Ascending aorta (tissue), 2 donors: Measurements from ENCODE around the gene TLN1. TPM values are rescaled to one million over a fixed set of nuclear protein-coding genes. Genes with fewer than 3 reads are reported as not detected.

Experiments
- DNase-seq, 2 donors: peaks; one replicate each; pipeline ENCODE4 v3.0.0-alpha.2; 2019; ENCODE audit warnings: low spot score in 2 of 2
- H3K27ac ChIP-seq, 2 donors: fragments of 200-600 bp; sonication (generic); one replicate each; pipeline ENCODE4 v1.5.1; 2016 to 2017; ENCODE audit warnings: mild to moderate bottlenecking in 1 of 2
- H3K27me3 ChIP-seq: fragments of 200-600 bp; sonication (generic); one replicate; pipeline ENCODE4 v1.5.1; 2017
- H3K36me3 ChIP-seq, 2 donors: fragments of 200-600 bp; sonication (generic); one replicate each; pipeline ENCODE4 v1.5.1; 2016
- H3K4me1 ChIP-seq, 2 donors: fragments of 200-600 bp; sonication (generic); one replicate each; pipeline ENCODE4 v1.5.1; 2016 to 2017; ENCODE audit warnings: mild to moderate bottlenecking in 1 of 2
- H3K4me3 ChIP-seq, 2 donors: fragments of 200-600 bp; sonication (generic); one replicate each; pipeline ENCODE4 v1.5.1; 2016 to 2017; ENCODE audit warnings: mild to moderate bottlenecking in 1 of 2
- H3K9me3 ChIP-seq, 2 donors: fragments of 200-600 bp; sonication (generic); one replicate each; pipeline ENCODE4 v1.5.1; 2016
- intact Hi-C: fragments of 100-400 bp; cut with DNase I; formaldehyde crosslinking; loops from one replicate; pipeline ENCODE4 v1.15.1; 2023
- total RNA-seq: library from RNA; depleted of rRNA; stranded (reverse); fragments of >200 nt; gene quantifications from one replicate; pipeline ENCODE4 v1.1.0, GENCODE V29; 2016
- TF ChIP-seq, protein P1 (sequence below), 3 experiments: fragments of 200-600 bp in 2 of 3; fragments of 450-650 bp in 1 of 3; sonication (generic) in 2 of 3; IDR thresholded peaks; one replicate each; pipeline ENCODE4 v1.5.1; 2016 to 2019; ENCODE audit warnings: antibody characterized with exemption in 3 of 3, mild to moderate bottlenecking in 1 of 3, moderate library complexity in 1 of 3

TLN1 gene
- total RNA-seq, 1 donor from 2014 or later: 735 TPM

DNA sequence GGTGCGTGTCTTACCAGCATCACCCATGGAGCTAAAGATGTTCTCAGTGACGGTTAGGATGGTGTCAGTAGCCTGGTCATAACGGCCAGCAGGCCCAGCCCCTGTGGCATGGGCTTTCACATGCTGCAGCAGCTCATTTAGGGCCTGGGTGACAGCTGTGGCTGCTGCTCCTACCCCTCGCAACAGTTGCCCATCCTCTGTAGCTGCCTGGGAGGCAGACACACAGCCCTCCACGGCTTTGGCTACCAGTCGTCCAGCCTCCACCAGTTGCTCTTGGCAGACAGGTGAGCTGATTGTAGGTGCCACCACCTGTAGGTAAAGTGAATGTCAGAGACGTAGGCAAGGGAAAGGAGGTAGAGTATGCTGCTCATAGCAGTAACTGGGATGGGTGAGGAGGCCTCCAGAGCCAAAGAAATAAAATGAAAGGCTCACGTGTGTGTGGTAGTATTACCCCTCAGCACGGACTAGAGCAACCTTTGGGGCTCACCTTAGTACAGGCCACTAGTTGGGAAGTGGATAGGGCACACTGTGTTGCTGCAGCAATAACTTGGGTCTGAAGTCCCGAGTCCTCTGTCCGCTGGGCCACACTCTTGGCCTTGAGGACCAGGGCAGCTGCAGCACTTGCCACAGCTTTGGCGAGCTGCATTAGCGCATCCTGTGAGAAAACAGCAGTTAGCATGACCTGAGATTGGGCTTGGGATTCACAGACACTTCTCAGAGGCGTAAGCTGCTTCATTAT lies 14.7 kb downstream of the TLN1 start:
- Histone ChIP-seq H3K9me3 (no peaks in the 10 kb centered on the region), H3K27ac (peak overlapping the region; percentile 51 to 74), H3K36me3 (peaks cover 100% of the 10 kb centered on the region in 2 donors), H3K4me1 (peaks cover 0 to 3% of the 10 kb centered on the region in 2 donors), H3K4me3 (no peak overlapping the region), H3K27me3 (no peaks in the 10 kb centered on the region)
- TF ChIP-seq, protein P1, sequence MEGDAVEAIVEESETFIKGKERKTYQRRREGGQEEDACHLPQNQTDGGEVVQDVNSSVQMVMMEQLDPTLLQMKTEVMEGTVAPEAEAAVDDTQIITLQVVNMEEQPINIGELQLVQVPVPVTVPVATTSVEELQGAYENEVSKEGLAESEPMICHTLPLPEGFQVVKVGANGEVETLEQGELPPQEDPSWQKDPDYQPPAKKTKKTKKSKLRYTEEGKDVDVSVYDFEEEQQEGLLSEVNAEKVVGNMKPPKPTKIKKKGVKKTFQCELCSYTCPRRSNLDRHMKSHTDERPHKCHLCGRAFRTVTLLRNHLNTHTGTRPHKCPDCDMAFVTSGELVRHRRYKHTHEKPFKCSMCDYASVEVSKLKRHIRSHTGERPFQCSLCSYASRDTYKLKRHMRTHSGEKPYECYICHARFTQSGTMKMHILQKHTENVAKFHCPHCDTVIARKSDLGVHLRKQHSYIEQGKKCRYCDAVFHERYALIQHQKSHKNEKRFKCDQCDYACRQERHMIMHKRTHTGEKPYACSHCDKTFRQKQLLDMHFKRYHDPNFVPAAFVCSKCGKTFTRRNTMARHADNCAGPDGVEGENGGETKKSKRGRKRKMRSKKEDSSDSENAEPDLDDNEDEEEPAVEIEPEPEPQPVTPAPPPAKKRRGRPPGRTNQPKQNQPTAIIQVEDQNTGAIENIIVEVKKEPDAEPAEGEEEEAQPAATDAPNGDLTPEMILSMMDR (IDR thresholded peaks at IDR 0.05): no peak
- intact Hi-C loops: no loop called here
- DNase-seq: no peak

DNA sequence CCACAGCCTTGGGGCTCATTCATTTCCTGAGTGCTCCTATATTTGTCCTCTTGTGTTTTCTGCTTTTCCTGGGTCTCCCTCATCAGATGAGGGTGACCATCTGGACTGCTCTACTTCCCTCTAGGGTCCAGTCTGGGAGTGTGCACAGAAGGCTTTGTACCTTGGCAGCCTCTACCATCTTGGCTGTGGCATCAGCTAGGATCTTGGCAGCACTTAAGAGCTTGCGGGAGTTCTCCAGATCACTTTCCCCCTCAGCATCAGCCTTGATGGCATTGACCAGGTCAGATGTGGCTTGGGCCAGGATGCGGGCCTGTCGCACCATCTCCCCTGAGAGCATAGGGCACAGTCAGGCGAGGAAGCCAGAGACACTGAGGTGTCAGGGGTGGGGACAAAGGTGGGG lies 15.8 kb downstream of the TLN1 start:
- TF ChIP-seq, protein P1 (IDR thresholded peaks at IDR 0.05): peak; percentile 13 to 52 (median 39)
- Histone ChIP-seq H3K4me3 (no peak overlapping the region), H3K27ac (peak overlapping the region; percentile 51 to 74), H3K36me3 (peaks cover 100% of the 10 kb centered on the region in 2 donors), H3K4me1 (peaks cover 0 to 3% of the 10 kb centered on the region in 2 donors), H3K27me3 (no peaks in the 10 kb centered on the region), H3K9me3 (no peaks in the 10 kb centered on the region)
- DNase-seq: no peak
- intact Hi-C loops: no loop called here

DNA sequence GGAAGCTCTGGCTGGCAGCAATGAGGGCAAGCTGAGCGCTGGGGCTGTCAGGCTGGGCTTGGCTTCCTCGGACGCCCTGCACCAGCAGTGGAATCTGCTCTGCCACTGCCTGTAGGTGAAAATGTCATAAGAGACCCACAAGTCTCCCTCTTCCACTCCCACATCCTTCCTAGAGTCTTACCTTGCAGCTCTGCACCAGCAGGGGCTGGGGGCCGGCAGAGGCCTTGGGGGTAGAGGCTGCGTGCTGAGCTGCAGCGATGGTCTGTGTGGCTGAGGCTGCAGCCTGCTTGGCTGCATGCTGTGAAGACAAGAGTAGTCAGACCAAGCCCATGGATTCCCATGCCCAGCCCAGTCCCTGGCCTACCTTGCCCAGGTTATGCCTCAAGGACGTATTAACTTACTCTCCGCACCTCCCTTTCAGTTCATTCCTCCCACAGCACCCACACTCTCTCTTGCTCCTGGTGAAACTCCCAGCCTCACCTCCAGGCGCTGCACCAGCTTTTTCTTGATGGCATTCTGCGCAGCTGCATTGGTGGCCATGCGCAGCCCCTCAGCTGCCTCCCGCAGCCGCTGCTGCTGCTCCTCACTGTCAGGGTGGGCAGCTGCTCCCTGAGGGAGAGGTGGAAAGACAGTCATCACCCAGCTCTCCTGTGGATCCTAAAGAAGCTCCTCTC lies 17.3 kb downstream of the TLN1 start:
- Histone ChIP-seq H3K36me3 (peaks cover 100% of the 10 kb centered on the region in 2 donors), H3K4me3 (no peak overlapping the region), H3K9me3 (no peaks in the 10 kb centered on the region), H3K27ac (peak overlapping the region; percentile 61 to 74), H3K4me1 (peaks cover 0 to 3% of the 10 kb centered on the region in 2 donors), H3K27me3 (no peaks in the 10 kb centered on the region)
- no peak for DNase-seq
- TF ChIP-seq, protein P1 (IDR thresholded peaks at IDR 0.05): no peak
- intact Hi-C loops: no loop called here

DNA sequence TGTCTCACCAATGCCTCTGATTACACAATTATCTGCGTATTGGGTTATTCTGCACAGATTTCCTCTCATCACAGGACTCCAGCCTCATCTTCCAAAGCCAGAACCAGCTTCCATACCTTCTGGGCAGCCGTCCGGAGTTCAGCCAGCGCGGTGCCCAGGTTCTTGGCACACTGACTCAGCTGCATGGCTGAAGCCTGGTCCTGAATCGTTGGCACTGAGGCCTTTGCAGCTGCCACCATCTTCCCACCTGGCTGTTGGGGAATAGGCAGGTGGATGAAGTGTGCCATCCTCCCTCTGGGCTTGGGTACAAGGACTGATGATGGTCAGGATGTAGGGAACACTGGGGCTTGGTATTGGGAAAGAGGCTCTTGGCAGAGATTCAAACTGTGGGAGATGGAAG lies 17.9 kb downstream of the TLN1 start:
- H3K9me3 ChIP-seq: no peaks in the 10 kb centered on the region
- no peak overlapping the region for H3K4me3 ChIP-seq
- H3K27me3 ChIP-seq: no peaks in the 10 kb centered on the region
- peaks cover 98% of the 10 kb centered on the region in 2 donors for H3K36me3 ChIP-seq
- TF ChIP-seq, protein P1 (IDR thresholded peaks at IDR 0.05): no peak
- intact Hi-C loops: no loop called here
- no peak for DNase-seq
- peak overlapping the region; percentile 43 to 53 for H3K27ac ChIP-seq
- peaks cover 0 to 3% of the 10 kb centered on the region in 2 donors for H3K4me1 ChIP-seq

DNA sequence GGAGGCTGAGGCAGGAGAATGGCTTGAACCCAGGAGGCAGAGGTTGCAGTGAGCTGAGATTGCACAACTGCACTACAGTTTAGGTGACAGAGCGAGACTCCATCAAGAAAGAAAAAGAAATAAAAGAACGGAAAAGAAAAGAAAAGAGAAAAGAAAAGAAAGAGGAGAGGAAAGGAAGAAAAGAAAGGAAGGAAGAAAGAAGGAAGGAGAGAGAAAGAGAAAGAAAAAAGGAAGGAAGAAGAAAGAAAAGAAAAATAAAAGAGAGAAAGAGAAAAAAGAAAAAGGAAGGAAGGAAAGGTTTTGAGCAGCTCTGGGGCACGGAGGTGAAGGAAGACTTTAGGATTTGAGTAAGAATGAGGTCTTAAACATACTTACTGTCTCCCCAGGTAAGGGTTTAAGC lies 18.4 kb downstream of the TLN1 start:
- H3K36me3 ChIP-seq: peaks cover 98% of the 10 kb centered on the region in 2 donors

More for the DNA sequence above, 18.4 kb downstream of the TLN1 start:
- H3K27ac ChIP-seq: peak overlapping the region; percentile 43 to 53
- DNase-seq: no peak
- intact Hi-C loops: no loop called here
- H3K27me3 ChIP-seq: no peaks in the 10 kb centered on the region
- H3K4me1 ChIP-seq: peaks cover 0 to 3% of the 10 kb centered on the region in 2 donors
- TF ChIP-seq, protein P1 (IDR thresholded peaks at IDR 0.05): no peak
- no peaks in the 10 kb centered on the region for H3K9me3 ChIP-seq
- no peak overlapping the region for H3K4me3 ChIP-seq
